K562 (cell line): ENCODE data around the gene PSME4. TPM values are rescaled to one million over a fixed set of nuclear protein-coding genes. Genes with fewer than 3 reads are reported as not detected.

Experiments
- ARNT ChIP-seq, 2 experiments: fragments of 450-650 bp; IDR thresholded peaks; 2 replicates each; pipeline ENCODE4 v1.6.1; 2016; ENCODE audit warnings: mild to moderate bottlenecking in 1 of 2
- ASH1L ChIP-seq: fragments of 450-650 bp; IDR thresholded peaks from 2 replicates; pipeline ENCODE4 v1.6.1; 2018; ENCODE audit warnings: borderline replicate concordance, mild to moderate bottlenecking, low read depth; ENCODE audit not compliant: partially characterized antibody
- CBX1 ChIP-seq: sonication (generic); IDR thresholded peaks from 2 replicates; pipeline ENCODE4 v1.6.1; 2016; ENCODE audit warnings: antibody characterized with exemption, low read depth, mild to moderate bottlenecking
- EP400 ChIP-seq: fragments of 450-650 bp; IDR thresholded peaks from 2 replicates; pipeline ENCODE4 v1.6.1; 2017; ENCODE audit warnings: antibody characterized with exemption, mild to moderate bottlenecking, moderate library complexity
- ETV1 ChIP-seq: fragments of 450-650 bp; conservative IDR thresholded peaks from 2 replicates; pipeline ENCODE4 v1.6.1; 2016; ENCODE audit warnings: missing genetic modification characterization, control low read depth, low read depth, missing compliant biosample characterization
- HMG20A ChIP-seq: fragments of 450-650 bp; formaldehyde crosslinking; conservative IDR thresholded peaks from 2 replicates; pipeline ENCODE4 v1.4.0; 2020; ENCODE audit warnings: mild to moderate bottlenecking, mixed read lengths
- KAT8 ChIP-seq: fragments of 450-650 bp; IDR thresholded peaks from 2 replicates; pipeline ENCODE4 v1.6.1; 2016; ENCODE audit warnings: low read depth, mild to moderate bottlenecking
- KHSRP ChIP-seq: fragments of 450-650 bp; IDR thresholded peaks from 2 replicates; pipeline ENCODE4 v1.6.1; 2017
- NEUROD1 ChIP-seq: fragments of 150-350 bp; IDR thresholded peaks from 2 replicates; pipeline ENCODE4 v1.6.1; 2014; ENCODE audit warnings: borderline replicate concordance, low read length, low read depth; ENCODE audit not compliant: partially characterized antibody
- NR1H2 ChIP-seq: sonication (generic); formaldehyde crosslinking; IDR thresholded peaks from 2 replicates; pipeline ENCODE4 v1.4.0; 2020; ENCODE audit warnings: mild to moderate bottlenecking, missing genetic modification reagents
- NR3C1 ChIP-seq: sonication (generic); formaldehyde crosslinking; IDR thresholded peaks from 2 replicates; pipeline ENCODE4 v1.8.1; 2022; ENCODE audit warnings: missing genetic modification reagents
- PCBP1 ChIP-seq: fragments of 200-400 bp; formaldehyde crosslinking; IDR thresholded peaks from 2 replicates; pipeline ENCODE4 v1.6.1; 2018; ENCODE audit warnings: mild to moderate bottlenecking, low read depth, low read length; ENCODE audit not compliant: poor library complexity, severe bottlenecking
- RAD21 ChIP-seq, 2 experiments: fragments of 250-450 bp in 1 of 2; fragments of 450-650 bp in 1 of 2; sonication (Bioruptor Pico) in 1 of 2; formaldehyde crosslinking in 1 of 2; IDR thresholded peaks in 1 of 2; conservative IDR thresholded peaks in 1 of 2; 2 replicates each; pipeline versions ENCODE4 v1.4.0 to v1.8.0; 2020 to 2022; ENCODE audit warnings: mild to moderate bottlenecking in 2 of 2, moderate library complexity in 1 of 2
- SIN3A ChIP-seq, 2 experiments: fragments of 150-350 bp in 1 of 2; IDR thresholded peaks; 2 replicates each; pipeline ENCODE4 v1.6.1; 2011 to 2016; ENCODE audit warnings: borderline replicate concordance in 2 of 2, low read depth in 2 of 2, low read length in 2 of 2, mild to moderate bottlenecking in 2 of 2, moderate library complexity in 2 of 2; ENCODE audit not compliant: control insufficient read depth in 1 of 2
- ZNF217 ChIP-seq: sonication (generic); formaldehyde crosslinking; IDR thresholded peaks from 2 replicates; pipeline ENCODE4 v1.8.0; 2022; ENCODE audit warnings: mild to moderate bottlenecking, missing genetic modification reagents
- ZNF586 ChIP-seq: fragments of 450-650 bp; formaldehyde crosslinking; conservative IDR thresholded peaks from 2 replicates; pipeline ENCODE4 v1.4.0; 2020; ENCODE audit warnings: mild to moderate bottlenecking, moderate library complexity
- polyA plus RNA-seq, 8 experiments: library from polyadenylated mRNA; depleted of rRNA in 4 of 8; stranded (reverse) in 5 of 8; unstranded in 3 of 8; fragments of >200 nt; fragmentation: Nextera tagmentation in 2 of 8; fragmentation: Illumina TruSeq in 1 of 8; extraction: Ambion mirVana in 2 of 8; extraction: Trizol in 1 of 8; gene quantifications; 2 replicates each; pipeline versions ENCODE4 v1.2.1 to v1.2.3, GENCODE V29; 2011 to 2014; ENCODE audit warnings: inconsistent platforms in 1 of 8, missing spikeins in 1 of 8
- total RNA-seq, 7 experiments: library from RNA; depleted of rRNA in 6 of 7; stranded (reverse); fragments of >200 nt in 6 of 7; fragmentation: Illumina TruSeq in 2 of 7; extraction: Trizol in 2 of 7; gene quantifications; 2 replicates each; pipeline versions ENCODE4 v1.2.1 to v1.2.3, GENCODE V29; 2011 to 2021; ENCODE audit warnings: low replicate concordance in 1 of 7
- TF ChIP-seq, protein P1 (sequence below), 2 experiments: IDR thresholded peaks; 2 replicates each; pipeline ENCODE4 v1.6.1; 2012; ENCODE audit warnings: improper control_type of control experiment in 2 of 2, low read depth in 2 of 2, low read length in 2 of 2, borderline replicate concordance in 1 of 2
- TF ChIP-seq, protein P2 (sequence below): fragments of 450-650 bp; IDR thresholded peaks from 2 replicates; pipeline ENCODE4 v1.6.1; 2018; ENCODE audit not compliant: partially characterized antibody
- TF ChIP-seq, protein P3 (sequence below): IDR thresholded peaks from 2 replicates; pipeline ENCODE4 v1.6.1; 2016; ENCODE audit warnings: missing genetic modification characterization, missing compliant biosample characterization

PSME4 gene
- total and polyA plus RNA-seq, 9 of the 15 experiments (the other 6 are each of a cell fraction or from before 2014, with no cell fraction given): 24.3 to 77.8 (median 40.5) TPM

GRCh38 chr2:53970724-53971602 lies at the start of gene PSME4 (continued):
- TF ChIP-seq, protein P1, sequence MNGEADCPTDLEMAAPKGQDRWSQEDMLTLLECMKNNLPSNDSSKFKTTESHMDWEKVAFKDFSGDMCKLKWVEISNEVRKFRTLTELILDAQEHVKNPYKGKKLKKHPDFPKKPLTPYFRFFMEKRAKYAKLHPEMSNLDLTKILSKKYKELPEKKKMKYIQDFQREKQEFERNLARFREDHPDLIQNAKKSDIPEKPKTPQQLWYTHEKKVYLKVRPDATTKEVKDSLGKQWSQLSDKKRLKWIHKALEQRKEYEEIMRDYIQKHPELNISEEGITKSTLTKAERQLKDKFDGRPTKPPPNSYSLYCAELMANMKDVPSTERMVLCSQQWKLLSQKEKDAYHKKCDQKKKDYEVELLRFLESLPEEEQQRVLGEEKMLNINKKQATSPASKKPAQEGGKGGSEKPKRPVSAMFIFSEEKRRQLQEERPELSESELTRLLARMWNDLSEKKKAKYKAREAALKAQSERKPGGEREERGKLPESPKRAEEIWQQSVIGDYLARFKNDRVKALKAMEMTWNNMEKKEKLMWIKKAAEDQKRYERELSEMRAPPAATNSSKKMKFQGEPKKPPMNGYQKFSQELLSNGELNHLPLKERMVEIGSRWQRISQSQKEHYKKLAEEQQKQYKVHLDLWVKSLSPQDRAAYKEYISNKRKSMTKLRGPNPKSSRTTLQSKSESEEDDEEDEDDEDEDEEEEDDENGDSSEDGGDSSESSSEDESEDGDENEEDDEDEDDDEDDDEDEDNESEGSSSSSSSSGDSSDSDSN (IDR thresholded peaks at IDR 0.05; ENCODE audit: borderline replicate concordance in 1 of 2, low read depth in 2 of 2, low read length in 2 of 2): peak; percentile 19 to 81; a peak in 1 of 4 replicates
- TF ChIP-seq ARNT (IDR thresholded peaks at IDR 0.05) (0 out of 4 replicates have a peak, but pooled peaks of 1 of the 2 experiments have one; percentile 27), PCBP1 (no peak), KHSRP (no peak), ETV1 (tag) (no peak), ZNF217 (CRISPR knock-in tag) (no peak), HMG20A (CRISPR knock-in tag) (no peak), SIN3A (IDR thresholded peaks at IDR 0.05; ENCODE audit: borderline replicate concordance in 2 of 2, control insufficient read depth in 1 of 2, low read depth in 2 of 2, low read length in 2 of 2) (0 out of 4 replicates have a peak, but pooled peaks of 1 of the 2 experiments have one; percentile 37), ASH1L (no peak), KAT8 (no peak), NR3C1 (CRISPR knock-in tag) (peak; percentile 59; the same call in 1 of the 2 replicates), CBX1 (0 out of 2 replicates have a peak, but pooled peaks have one; percentile 69), EP400 (peak; percentile 82), NR1H2 (CRISPR knock-in tag) (no peak), RAD21 (CRISPR knock-in tag; conservative IDR thresholded peaks at IDR 0.05 in 1 of 2, IDR thresholded peaks at IDR 0.05 in 1 of 2) (no peak), NEUROD1 (peak; percentile 11), ZNF586 (CRISPR knock-in tag) (no peak)
- TF ChIP-seq, protein P2, sequence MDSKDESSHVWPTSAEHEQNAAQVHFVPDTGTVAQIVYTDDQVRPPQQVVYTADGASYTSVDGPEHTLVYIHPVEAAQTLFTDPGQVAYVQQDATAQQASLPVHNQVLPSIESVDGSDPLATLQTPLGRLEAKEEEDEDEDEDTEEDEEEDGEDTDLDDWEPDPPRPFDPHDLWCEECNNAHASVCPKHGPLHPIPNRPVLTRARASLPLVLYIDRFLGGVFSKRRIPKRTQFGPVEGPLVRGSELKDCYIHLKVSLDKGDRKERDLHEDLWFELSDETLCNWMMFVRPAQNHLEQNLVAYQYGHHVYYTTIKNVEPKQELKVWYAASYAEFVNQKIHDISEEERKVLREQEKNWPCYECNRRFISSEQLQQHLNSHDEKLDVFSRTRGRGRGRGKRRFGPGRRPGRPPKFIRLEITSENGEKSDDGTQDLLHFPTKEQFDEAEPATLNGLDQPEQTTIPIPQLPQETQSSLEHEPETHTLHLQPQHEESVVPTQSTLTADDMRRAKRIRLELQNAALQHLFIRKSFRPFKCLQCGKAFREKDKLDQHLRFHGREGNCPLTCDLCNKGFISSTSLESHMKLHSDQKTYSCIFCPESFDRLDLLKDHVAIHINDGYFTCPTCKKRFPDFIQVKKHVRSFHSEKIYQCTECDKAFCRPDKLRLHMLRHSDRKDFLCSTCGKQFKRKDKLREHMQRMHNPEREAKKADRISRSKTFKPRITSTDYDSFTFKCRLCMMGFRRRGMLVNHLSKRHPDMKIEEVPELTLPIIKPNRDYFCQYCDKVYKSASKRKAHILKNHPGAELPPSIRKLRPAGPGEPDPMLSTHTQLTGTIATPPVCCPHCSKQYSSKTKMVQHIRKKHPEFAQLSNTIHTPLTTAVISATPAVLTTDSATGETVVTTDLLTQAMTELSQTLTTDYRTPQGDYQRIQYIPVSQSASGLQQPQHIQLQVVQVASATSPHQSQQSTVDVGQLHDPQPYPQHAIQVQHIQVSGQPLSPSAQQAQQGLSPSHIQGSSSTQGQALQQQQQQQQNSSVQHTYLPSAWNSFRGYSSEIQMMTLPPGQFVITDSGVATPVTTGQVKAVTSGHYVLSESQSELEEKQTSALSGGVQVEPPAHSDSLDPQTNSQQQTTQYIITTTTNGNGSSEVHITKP: no peak
- TF ChIP-seq, protein P3, sequence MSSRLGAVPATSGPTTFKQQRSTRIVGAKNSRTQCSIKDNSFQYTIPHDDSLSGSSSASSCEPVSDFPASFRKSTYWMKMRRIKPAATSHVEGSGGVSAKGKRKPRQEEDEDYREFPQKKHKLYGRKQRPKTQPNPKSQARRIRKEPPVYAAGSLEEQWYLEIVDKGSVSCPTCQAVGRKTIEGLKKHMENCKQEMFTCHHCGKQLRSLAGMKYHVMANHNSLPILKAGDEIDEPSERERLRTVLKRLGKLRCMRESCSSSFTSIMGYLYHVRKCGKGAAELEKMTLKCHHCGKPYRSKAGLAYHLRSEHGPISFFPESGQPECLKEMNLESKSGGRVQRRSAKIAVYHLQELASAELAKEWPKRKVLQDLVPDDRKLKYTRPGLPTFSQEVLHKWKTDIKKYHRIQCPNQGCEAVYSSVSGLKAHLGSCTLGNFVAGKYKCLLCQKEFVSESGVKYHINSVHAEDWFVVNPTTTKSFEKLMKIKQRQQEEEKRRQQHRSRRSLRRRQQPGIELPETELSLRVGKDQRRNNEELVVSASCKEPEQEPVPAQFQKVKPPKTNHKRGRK (tag): no peak
